NT2/D1 (cell line): ENCODE measurements around the gene PROSER3.
A peak's percentile ranks its signal among the peaks of the same experiment; 100 is the strongest.

Experiments
- DNase-seq: peaks from one replicate; pipeline ENCODE4 v3.0.0-alpha.2; 2011; ENCODE audit warnings: low read depth, low spot score
- H3K27me3 ChIP-seq: 2 replicates; pipeline ENCODE4 v1.6.0; 2011; ENCODE audit warnings: mild to moderate bottlenecking; ENCODE audit not compliant: insufficient read length, insufficient read depth
- H3K36me3 ChIP-seq: 2 replicates; pipeline ENCODE4 v1.6.1; 2011; ENCODE audit warnings: mild to moderate bottlenecking, low read length, mixed read lengths; ENCODE audit not compliant: insufficient read depth, insufficient read length
- H3K4me1 ChIP-seq: 2 replicates; pipeline ENCODE4 v1.5.1; 2011; ENCODE audit not compliant: insufficient read depth, insufficient read length
- H3K4me3 ChIP-seq: 2 replicates; pipeline ENCODE4 v1.5.1; 2011; ENCODE audit warnings: low read depth; ENCODE audit not compliant: insufficient read length
- H3K9ac ChIP-seq: 2 replicates; pipeline ENCODE4 v1.6.0; 2011; ENCODE audit warnings: low read depth; ENCODE audit not compliant: insufficient read length
- H3K9me3 ChIP-seq: 2 replicates; pipeline ENCODE4 v1.5.1; 2011; ENCODE audit warnings: mild to moderate bottlenecking, low read length; ENCODE audit not compliant: insufficient read depth
- SUZ12 ChIP-seq: IDR thresholded peaks from 2 replicates; pipeline ENCODE4 v1.6.1; 2011; ENCODE audit not compliant: insufficient read length, insufficient read depth; ENCODE audit errors: extremely low read depth
- YY1 ChIP-seq: IDR thresholded peaks from 2 replicates; pipeline ENCODE4 v1.6.1; 2011; ENCODE audit not compliant: insufficient read length, insufficient read depth
- ZNF274 ChIP-seq: IDR thresholded peaks from 2 replicates; pipeline ENCODE4 v1.6.1; 2011; ENCODE audit warnings: mild to moderate bottlenecking, low read depth, low read length

Gene PROSER3

DNA sequence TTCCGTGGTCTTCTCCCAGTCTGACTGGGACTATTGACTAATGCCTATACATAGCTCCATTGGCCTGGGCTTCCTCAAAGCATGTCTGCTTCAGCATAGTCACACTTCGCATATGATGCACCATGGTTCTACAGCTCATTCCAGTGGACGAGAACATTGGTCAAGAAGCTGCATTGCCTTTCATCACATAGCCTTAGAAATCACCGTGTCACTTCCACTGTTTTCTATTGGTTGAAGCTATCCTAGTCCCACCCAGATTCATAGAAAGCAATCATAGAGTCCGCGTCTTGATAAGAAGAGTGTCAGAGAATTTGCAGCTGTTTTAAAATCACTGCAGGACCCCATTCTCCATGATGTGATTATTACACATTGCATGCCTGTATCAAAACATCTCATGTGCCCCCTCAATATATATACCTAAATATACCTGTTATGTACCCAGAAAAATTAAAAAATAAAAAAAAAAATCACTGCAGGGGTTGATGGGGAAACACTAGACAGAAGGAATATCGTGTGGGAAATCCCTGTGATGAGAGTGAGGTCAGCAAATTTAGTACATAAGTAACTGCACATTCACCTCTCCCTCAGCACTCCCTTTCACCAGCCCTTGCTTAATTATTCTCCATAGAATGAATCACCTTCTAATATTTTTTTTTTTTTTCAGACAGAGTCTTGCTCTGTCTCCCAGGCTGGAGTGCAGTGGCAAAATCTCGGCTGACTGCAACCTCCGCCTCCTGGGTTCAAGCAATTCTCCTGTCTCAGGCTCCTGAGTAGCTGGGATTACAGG lies 15.2 kb downstream of the PROSER3 start:
- Histone ChIP-seq H3K4me1 (peaks cover 16% of the 10 kb centered on the region), H3K9ac (no peak overlapping the region), H3K9me3 (no peaks in the 10 kb centered on the region), H3K27me3 (peaks cover 19% of the 10 kb centered on the region), H3K36me3 (peaks cover 9% of the 10 kb centered on the region), H3K4me3 (no peak overlapping the region)
- no peak for TF ChIP-seq SUZ12
- no peak for DNase-seq

DNA sequence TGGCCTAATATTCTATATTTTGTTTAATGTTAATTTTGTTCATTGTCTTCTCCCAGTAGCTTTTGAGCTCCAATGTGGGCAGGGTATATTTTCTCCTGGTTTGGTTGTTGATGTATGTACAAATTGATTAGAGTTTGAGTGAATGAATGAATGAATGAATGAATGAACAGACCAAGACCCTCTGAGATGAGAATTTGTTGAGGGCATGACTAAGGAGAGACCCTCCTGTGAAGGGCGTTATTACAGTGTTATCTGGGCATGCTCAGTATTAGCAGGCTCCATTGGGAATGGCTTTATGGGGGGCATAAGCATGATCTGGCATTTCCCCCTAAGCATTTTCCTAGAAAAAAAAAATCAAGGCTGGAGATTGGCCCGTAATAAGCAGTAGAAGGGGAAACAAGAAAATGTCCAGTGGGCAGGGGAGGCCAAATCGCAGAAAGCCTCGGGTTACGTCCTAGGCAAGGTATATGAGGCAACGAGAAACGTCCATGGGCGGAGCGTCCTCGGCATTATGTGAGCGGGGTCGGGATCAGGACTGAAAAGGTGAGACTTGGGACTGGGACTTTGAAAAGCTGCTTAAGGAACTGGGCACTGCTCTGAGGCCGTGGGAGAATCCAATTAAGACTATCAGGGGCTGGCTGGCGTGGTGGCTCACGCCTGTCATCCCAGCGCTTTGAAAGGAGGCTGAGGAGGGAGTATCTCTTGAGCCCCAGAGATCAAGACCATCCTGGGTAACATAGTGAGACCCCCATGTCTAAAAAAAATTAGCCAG lies 16.5 kb downstream of the PROSER3 start:
- Histone ChIP-seq H3K9ac (no peak overlapping the region), H3K4me3 (no peak overlapping the region), H3K9me3 (no peaks in the 10 kb centered on the region), H3K4me1 (peaks cover 15% of the 10 kb centered on the region), H3K27me3 (peaks cover 25% of the 10 kb centered on the region), H3K36me3 (no peaks in the 10 kb centered on the region)
- no peak for DNase-seq
- TF ChIP-seq ZNF274 (no peak), YY1 (no peak)

DNA sequence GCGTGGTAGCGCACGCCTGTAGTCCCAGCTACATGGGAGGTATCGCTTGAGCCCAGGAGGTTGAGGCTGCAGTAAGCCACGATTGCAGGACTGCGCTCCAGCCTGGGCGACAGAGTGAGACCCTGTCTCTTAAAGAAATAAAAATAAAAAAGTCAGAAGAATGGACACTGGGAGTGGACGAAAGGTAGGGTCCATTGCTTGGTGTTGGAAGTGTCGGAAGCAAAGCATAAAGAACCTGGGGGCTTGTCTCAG lies 17.0 kb downstream of the PROSER3 start:
- Histone ChIP-seq H3K9ac (no peak overlapping the region), H3K9me3 (no peaks in the 10 kb centered on the region), H3K36me3 (no peaks in the 10 kb centered on the region), H3K4me1 (peaks cover 15% of the 10 kb centered on the region), H3K4me3 (no peak overlapping the region), H3K27me3 (peaks cover 25% of the 10 kb centered on the region)
- DNase-seq, result no peak
- TF ChIP-seq ZNF274 (no peak), YY1 (no peak), SUZ12 (no peak)

DNA sequence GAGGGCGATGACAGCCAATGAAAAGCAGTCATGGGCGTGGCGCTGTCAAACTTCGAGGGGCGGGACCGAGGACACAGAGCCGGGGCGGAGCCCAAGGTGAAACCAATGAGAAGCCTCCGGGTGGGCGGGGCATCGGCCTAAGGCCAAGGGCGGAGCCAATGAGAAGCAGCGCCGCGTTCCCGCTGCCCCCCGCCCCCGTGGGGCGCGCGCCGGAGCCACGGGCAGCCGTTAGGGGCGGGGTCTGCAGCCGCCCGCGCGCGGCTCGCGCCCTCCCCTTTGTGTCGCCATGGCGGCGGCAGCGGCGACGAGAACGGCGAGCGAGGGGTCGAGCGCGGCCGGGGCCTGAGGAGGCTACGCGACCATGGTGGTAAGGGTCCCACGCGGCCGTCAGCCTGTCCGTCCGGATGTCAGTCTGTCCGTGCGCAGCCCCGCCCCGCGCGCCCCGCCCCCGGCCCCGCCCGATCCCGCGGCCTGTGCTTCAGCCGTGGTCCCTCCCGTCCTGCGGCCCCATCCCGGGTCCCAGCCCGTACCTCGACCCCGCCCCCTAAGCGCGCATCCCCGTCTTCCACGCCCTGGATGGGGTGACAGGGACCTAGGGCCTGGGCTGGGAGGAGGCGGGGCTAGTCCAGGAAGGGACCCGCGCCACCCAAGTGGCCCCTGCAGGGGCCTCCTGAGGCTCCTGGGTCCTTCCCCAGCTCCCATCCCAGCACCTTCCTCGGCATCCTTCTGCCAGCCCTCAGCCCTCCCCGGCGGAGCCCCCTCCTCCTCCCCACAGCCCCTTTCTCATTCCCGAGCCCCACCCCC lies 17.5 kb downstream of the PROSER3 start, which contains the start of gene ARHGAP33:
Gene ARHGAP33, plus strand, starts transcription at position 267 of the 804 bp plus-strand sequence. Its CDS starts 95 bp downstream, at position 362.
- Histone ChIP-seq H3K4me1 (peaks cover 15% of the 10 kb centered on the region), H3K9ac (peak within 1 kb of the TSS; percentile 56), H3K36me3 (no peaks in the 10 kb centered on the region), H3K9me3 (no peaks in the 10 kb centered on the region), H3K27me3 (peaks cover 25% of the 10 kb centered on the region), H3K4me3 (peak within 1 kb of the TSS; percentile 51)
- TF ChIP-seq YY1 (no peak), SUZ12 (no peak), ZNF274 (no peak)
- peak; percentile 87 for DNase-seq

DNA sequence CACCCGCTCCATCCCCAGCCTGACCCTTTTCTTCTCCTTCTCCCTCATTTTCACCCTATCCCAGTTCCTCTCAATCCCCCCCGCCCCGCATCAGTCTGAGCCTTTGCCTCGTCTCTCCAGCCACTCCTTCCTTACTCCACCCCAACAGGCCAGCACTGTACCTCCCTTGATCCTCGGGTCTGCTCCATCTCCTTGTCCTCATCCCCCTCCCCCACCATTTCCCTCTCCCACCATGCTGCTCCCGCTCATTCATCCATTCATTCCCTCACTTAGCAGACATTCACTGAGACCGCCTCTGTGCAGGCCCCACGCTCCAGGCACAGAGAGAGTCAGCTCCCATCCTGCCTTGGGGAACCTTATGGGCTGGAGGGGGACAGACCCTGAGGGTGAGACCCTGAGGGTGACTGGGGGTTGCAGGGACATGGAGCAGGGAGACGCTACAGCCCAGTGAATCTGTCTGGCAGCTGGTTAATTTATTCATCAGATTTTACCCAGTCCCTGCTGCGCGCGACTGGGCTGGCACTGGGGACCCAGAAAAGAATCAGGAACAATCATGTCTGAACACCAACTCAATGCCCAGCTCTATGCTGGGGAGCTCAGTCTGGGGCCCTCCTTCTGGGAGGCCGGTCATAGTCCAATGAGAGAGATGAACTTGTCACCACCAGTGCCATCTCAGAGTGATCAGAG lies 18.3 kb downstream of the PROSER3 start:
- H3K4me3 ChIP-seq, result no peak overlapping the region
- no peak overlapping the region for H3K9ac ChIP-seq
- TF ChIP-seq YY1, result no peak
- no peaks in the 10 kb centered on the region for H3K36me3 ChIP-seq
- DNase-seq, result no peak
- H3K4me1 ChIP-seq, result peaks cover 16% of the 10 kb centered on the region
- H3K27me3 ChIP-seq, result peaks cover 25% of the 10 kb centered on the region
- no peaks in the 10 kb centered on the region for H3K9me3 ChIP-seq

DNA sequence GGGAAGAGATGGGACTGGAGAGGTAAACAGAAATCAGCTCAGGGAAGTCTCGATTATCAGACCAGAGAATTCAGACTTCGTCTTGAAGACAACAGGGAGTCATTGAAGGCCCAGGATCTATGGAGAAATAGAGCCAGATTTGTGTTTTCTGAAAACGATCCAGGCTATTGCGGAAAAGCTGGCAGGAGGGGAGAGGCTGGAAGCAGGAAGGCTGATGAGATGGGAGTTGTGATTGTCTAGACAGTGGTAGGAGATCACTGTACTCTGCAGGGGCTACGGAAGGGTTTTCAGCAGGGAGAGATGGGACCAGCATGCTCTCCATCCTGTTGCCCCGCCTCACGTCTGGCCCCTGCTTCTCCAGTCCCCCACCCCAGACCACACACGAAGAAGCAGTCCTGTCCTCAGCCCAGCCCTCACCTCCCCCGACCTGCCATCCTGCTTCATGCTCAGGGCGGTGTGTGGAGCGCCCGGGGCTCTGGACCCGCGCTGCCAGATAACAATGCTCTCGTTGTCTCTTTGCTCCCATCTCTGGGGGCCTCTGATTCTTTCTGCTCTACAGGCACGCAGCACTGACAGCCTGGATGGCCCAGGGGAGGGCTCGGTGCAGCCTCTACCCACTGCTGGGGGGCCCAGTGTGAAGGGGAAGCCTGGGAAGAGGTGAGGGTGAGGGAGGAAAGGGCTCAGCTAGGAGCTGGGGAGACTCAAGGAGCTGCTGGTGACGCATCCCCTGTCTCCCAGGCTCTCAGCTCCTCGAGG lies 19.3 kb downstream of the PROSER3 start:
- TF ChIP-seq ZNF274 (no peak), SUZ12 (no peak), YY1 (no peak)
- H3K4me3 ChIP-seq, result no peak overlapping the region
- H3K27me3 ChIP-seq, result peaks cover 25% of the 10 kb centered on the region
- H3K4me1 ChIP-seq, result peaks cover 22% of the 10 kb centered on the region
- no peaks in the 10 kb centered on the region for H3K9me3 ChIP-seq
- H3K36me3 ChIP-seq, result no peaks in the 10 kb centered on the region
- peak; percentile 40 for DNase-seq
- peak overlapping the region; percentile 51 for H3K9ac ChIP-seq
